PC-9 (cell line): ENCODE results near the gene SIM2. TPM values are rescaled to one million over a fixed set of nuclear protein-coding genes. Genes with fewer than 3 reads are reported as not detected.

Experiments used
- BruUV-seq: library from RNA; stranded (reverse); fragments of 400-500 nt; replicated peaks from 2 replicates; lab custom pipeline; 2021; lab: Mats Ljungman, UMichigan
- CTCF ChIA-PET: fragments of 300-600 bp; sonication (Branson Sonifier 250); formaldehyde crosslinking; loops from one replicate; lab custom pipeline; 2022; ENCODE audit warnings: antibody characterized with exemption; lab: Charles Lee
- POLR2A ChIA-PET: fragments of 300-600 bp; sonication (Branson Sonifier 250); formaldehyde crosslinking; loops from one replicate; lab custom pipeline; 2022; ENCODE audit warnings: antibody characterized with exemption; ENCODE audit not compliant: unreplicated experiment; lab: Charles Lee
- DNase-seq, 2 experiments: peaks; one replicate each; pipeline versions ENCODE4 v3.0.0 to v3.0.0-alpha.2; 2015 to 2022; ENCODE audit warnings: mixed read lengths in 1 of 2
- H2AFZ ChIP-seq: fragments of 200-600 bp; sonication (generic); 2 replicates; pipeline ENCODE4 v1.8.1; 2017; ENCODE audit warnings: antibody characterized with exemption
- H3F3A ChIP-seq: fragments of 200-600 bp; sonication (generic); 2 replicates; pipeline ENCODE4 v1.8.1; 2017; ENCODE audit warnings: antibody characterized with exemption, mild to moderate bottlenecking, low read depth; ENCODE audit not compliant: insufficient read depth
- H3K27ac ChIP-seq: fragments of 200-600 bp; sonication (generic); 2 replicates; pipeline ENCODE4 v1.6.1; 2016; ENCODE audit warnings: mixed run types
- H3K27me3 ChIP-seq: fragments of 200-600 bp; sonication (generic); 2 replicates; pipeline ENCODE4 v1.6.1; 2016; ENCODE audit warnings: low read depth, mixed run types; ENCODE audit not compliant: insufficient read depth
- H3K36me3 ChIP-seq: fragments of 200-600 bp; sonication (generic); 2 replicates; pipeline ENCODE4 v1.6.1; 2016; ENCODE audit warnings: low read depth, mixed run types
- H3K4me1 ChIP-seq: fragments of 200-600 bp; sonication (generic); replicated peaks from 2 replicates; pipeline ENCODE4 v1.6.1; 2016; ENCODE audit warnings: mixed run types; ENCODE audit not compliant: insufficient read depth
- H3K4me2 ChIP-seq: fragments of 200-600 bp; sonication (generic); 2 replicates; pipeline ENCODE4 v1.6.1; 2017; ENCODE audit warnings: mixed run types
- H3K4me3 ChIP-seq: fragments of 200-600 bp; sonication (generic); 2 replicates; pipeline ENCODE4 v1.6.1; 2016; ENCODE audit warnings: mixed run types
- H3K79me2 ChIP-seq: fragments of 200-600 bp; sonication (generic); 2 replicates; pipeline ENCODE4 v1.6.1; 2017; ENCODE audit warnings: low read depth, mixed run types
- H3K9me2 ChIP-seq: fragments of 200-600 bp; sonication (generic); 2 replicates; pipeline ENCODE4 v1.8.1; 2017; ENCODE audit warnings: mild to moderate bottlenecking; ENCODE audit not compliant: insufficient read depth
- H3K9me3 ChIP-seq: fragments of 200-600 bp; sonication (generic); 2 replicates; pipeline ENCODE4 v1.8.1; 2016; ENCODE audit warnings: low read depth; ENCODE audit not compliant: insufficient read depth
- H4K20me1 ChIP-seq: fragments of 200-600 bp; sonication (generic); 2 replicates; pipeline ENCODE4 v1.8.1; 2017; ENCODE audit not compliant: insufficient read depth
- EZH2 ChIP-seq: fragments of 200-600 bp; sonication (generic); IDR thresholded peaks from 2 replicates; pipeline ENCODE4 v1.8.0; 2017; ENCODE audit warnings: antibody characterized with exemption, low read depth
- intact Hi-C: fragments of 100-400 bp; cut with micrococcal nuclease; formaldehyde crosslinking; loops from one replicate; pipeline ENCODE4 v1.10.0; 2022; ENCODE audit not compliant: unreplicated experiment
- total RNA-seq: library from RNA; stranded (reverse); gene quantifications from 2 replicates; pipeline ENCODE4 v1.2.3, GENCODE V29; 2021
- TF ChIP-seq, protein P1 (sequence below): fragments of 200-600 bp; sonication (generic); conservative IDR thresholded peaks from 2 replicates; pipeline ENCODE4 v1.6.1; 2017; ENCODE audit warnings: mixed run types, antibody characterized with exemption, mild to moderate bottlenecking, moderate library complexity

Gene SIM2
- total RNA-seq, 1 experiment from 2014 or later = 18.5 TPM

DNA sequence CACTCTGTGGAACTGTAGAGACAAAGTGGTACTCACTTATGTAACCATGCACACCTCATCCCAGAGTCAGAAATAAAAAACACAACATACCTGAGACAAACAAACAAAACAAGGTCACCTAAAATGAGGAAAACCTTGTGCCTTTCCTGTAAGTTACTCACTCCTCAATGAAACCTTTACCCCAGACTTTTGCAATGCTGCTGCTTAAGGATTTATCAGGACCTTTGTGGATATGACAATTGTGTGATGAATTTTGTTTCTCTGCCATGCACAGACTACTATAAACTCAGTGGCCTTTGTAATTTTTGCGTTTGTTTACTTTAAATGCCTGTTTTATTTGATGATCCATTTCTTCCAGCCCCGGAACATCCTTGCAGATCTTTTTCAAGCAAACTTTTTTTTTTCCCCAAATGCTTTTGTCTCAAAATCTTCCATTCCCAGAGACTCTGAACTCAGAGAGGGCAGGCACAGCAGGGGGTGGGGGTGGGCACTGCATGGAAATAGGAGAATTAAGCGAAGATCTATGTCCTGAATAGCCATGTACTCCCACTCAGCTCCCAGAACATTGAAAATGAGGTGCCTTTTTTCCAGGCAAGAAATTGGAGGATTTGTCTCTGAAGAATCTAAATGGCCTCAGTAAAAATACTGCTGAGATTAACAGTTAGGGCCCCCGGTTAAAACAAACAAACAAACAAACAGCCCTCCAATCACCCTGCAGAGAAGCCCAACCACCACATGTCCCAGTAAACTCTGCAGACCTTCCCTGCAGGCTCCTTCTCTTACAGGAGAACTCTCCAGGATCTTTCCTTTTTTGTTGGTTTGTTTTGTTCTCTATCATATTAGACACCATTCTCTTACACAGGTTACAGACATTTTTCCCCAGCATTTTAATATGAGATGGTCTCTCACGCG is 22.6 kb upstream of the SIM2 start:
- TF ChIP-seq, protein P1, sequence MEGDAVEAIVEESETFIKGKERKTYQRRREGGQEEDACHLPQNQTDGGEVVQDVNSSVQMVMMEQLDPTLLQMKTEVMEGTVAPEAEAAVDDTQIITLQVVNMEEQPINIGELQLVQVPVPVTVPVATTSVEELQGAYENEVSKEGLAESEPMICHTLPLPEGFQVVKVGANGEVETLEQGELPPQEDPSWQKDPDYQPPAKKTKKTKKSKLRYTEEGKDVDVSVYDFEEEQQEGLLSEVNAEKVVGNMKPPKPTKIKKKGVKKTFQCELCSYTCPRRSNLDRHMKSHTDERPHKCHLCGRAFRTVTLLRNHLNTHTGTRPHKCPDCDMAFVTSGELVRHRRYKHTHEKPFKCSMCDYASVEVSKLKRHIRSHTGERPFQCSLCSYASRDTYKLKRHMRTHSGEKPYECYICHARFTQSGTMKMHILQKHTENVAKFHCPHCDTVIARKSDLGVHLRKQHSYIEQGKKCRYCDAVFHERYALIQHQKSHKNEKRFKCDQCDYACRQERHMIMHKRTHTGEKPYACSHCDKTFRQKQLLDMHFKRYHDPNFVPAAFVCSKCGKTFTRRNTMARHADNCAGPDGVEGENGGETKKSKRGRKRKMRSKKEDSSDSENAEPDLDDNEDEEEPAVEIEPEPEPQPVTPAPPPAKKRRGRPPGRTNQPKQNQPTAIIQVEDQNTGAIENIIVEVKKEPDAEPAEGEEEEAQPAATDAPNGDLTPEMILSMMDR = no peak
- TF ChIP-seq EZH2 = no peak
- ChIA-PET POLR2A (no interaction called here), CTCF (no interaction called here)
- Histone ChIP-seq H3K9me2 (no peaks in the 10 kb centered on the region), H4K20me1 (no peaks in the 10 kb centered on the region), H3K4me1 (peaks cover 36% of the 10 kb centered on the region), H3K9me3 (peaks cover 2% of the 10 kb centered on the region; the same call in 1 of the 2 replicates), H3F3A (peaks cover 11% of the 10 kb centered on the region; the same call in 1 of the 2 replicates), H3K27me3 (no peaks in the 10 kb centered on the region), H2AFZ (no peak overlapping the region), H3K4me3 (peak overlapping the region; percentile 9; the same call in 1 of the 2 replicates), H3K27ac (peak overlapping the region; percentile 65), H3K4me2 (peak overlapping the region; percentile 62), H3K79me2 (no peaks in the 10 kb centered on the region), H3K36me3 (no peaks in the 10 kb centered on the region)
- peak in 1 of 2 experiments; percentile 89 for DNase-seq
- BruUV-seq = no TSS peak
- intact Hi-C loops = no loop called here

DNA sequence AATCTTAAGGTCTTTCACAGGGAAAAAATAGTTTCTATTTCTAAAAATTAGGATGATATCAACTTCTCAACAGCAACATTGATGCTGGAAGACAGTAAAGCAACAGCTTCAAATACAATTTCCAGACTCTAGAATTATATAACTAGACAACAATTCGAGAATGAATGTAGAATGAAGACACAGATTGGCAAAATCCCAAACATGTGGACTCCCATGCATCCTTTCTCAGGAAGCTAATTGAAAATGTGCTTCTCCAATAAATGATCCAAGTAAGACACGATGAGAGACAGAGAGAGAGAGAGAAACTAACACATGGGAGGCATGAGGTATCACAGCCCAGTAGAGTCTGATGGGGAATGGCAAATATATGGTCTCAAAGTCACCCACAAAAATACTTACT is 21.5 kb upstream of the SIM2 start:
- H4K20me1 ChIP-seq = no peaks in the 10 kb centered on the region
- peaks cover 36% of the 10 kb centered on the region for H3K4me1 ChIP-seq
- TF ChIP-seq, protein P1 = no peak
- no peak for TF ChIP-seq EZH2
- POLR2A ChIA-PET = no interaction called here
- no peaks in the 10 kb centered on the region for H3K27me3 ChIP-seq
- no peaks in the 10 kb centered on the region for H3K36me3 ChIP-seq
- H3K79me2 ChIP-seq = no peaks in the 10 kb centered on the region
- H3K4me2 ChIP-seq = no peak overlapping the region
- no peak overlapping the region for H3K4me3 ChIP-seq
- CTCF ChIA-PET = no interaction called here
- intact Hi-C loops = no loop called here
- H3K27ac ChIP-seq = no peak overlapping the region
- peaks cover 10% of the 10 kb centered on the region; the same call in 1 of the 2 replicates for H3K9me3 ChIP-seq
- no peak overlapping the region for H2AFZ ChIP-seq
- H3K9me2 ChIP-seq = no peaks in the 10 kb centered on the region
- no peak for DNase-seq
- peaks cover 11% of the 10 kb centered on the region; the same call in 1 of the 2 replicates for H3F3A ChIP-seq
- BruUV-seq = no TSS peak

DNA sequence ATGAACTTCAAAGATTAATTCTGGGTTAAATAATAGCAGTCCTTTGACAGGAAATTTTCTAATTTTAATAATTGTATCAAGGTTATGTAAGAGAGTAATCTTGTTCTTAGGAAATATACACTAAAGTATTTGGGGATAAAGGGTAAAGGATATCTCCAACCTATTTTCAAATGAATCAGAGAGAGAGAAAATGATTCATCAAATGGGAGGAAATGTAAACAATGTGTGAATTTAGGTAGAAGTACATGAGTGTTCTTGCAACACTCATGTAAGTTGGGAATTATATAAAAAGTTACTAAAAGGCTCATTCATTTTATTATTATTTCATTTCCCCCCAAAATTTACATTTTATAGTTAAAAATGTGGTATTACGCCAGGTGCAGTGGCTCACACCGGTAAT is 20.4 kb upstream of the SIM2 start:
- ChIA-PET CTCF (no interaction called here), POLR2A (no interaction called here)
- no peak overlapping the region for H3K4me3 ChIP-seq
- H3K36me3 ChIP-seq = no peaks in the 10 kb centered on the region
- intact Hi-C loops = no loop called here
- H2AFZ ChIP-seq = no peak overlapping the region
- no peaks in the 10 kb centered on the region for H3K79me2 ChIP-seq
- no TSS peak for BruUV-seq
- H3K27me3 ChIP-seq = no peaks in the 10 kb centered on the region
- peaks cover 36% of the 10 kb centered on the region for H3K4me1 ChIP-seq
- no peaks in the 10 kb centered on the region for H4K20me1 ChIP-seq
- peak overlapping the region; percentile 35 for H3K4me2 ChIP-seq
- H3F3A ChIP-seq = peaks cover 11% of the 10 kb centered on the region; the same call in 1 of the 2 replicates
- H3K9me3 ChIP-seq = peaks cover 10% of the 10 kb centered on the region; the same call in 1 of the 2 replicates
- H3K27ac ChIP-seq = peak overlapping the region; percentile 48
- no peaks in the 10 kb centered on the region for H3K9me2 ChIP-seq
- TF ChIP-seq EZH2 = no peak
- TF ChIP-seq, protein P1 = no peak
- peak in 1 of 2 experiments; percentile 83 for DNase-seq
